ENCODE measurements around the gene PTPRN2.
"Not testable (repeated sequence)": the region's sequence is repeated elsewhere in the genome, so short reads cannot be mapped to it uniquely, and the experiment has no call there.

PTPRN2 gene

GRCh38 chr7:158350166-158350900 lies 237.3 kb downstream of the PTPRN2 start:
- no peaks in the 10 kb centered on the region for H3K9me3 ChIP-seq (ENCODE audit: control insufficient read depth, insufficient read depth, low read length)
- no peaks in the 10 kb centered on the region for H3K4me1 ChIP-seq (ENCODE audit: insufficient read depth, low read length)
- H3K9ac ChIP-seq (ENCODE audit: low read depth, low read length) = no peak overlapping the region
- H3K36me3 ChIP-seq (ENCODE audit: insufficient read depth, low read length) = no peaks in the 10 kb centered on the region

- Histone ChIP-seq H3K9me3 (ENCODE audit: control insufficient read depth, insufficient read depth, low read length) (no peaks in the 10 kb centered on the region), H3K36me3 (ENCODE audit: insufficient read depth, low read length) (no peaks in the 10 kb centered on the region), H3K4me1 (ENCODE audit: insufficient read depth, low read length) (no peaks in the 10 kb centered on the region), H3K9ac (ENCODE audit: low read depth, low read length) (no peak overlapping the region)
Measured at GRCh38 chr7:158348446-158348845, 239.2 kb downstream of the PTPRN2 start.

GRCh38 chr7:158348039-158348438 lies 239.6 kb downstream of the PTPRN2 start:
- not testable (repeated sequence) for H3K4me1 ChIP-seq (ENCODE audit: insufficient read depth, low read length); H3K36me3 ChIP-seq (ENCODE audit: insufficient read depth, low read length); H3K9me3 ChIP-seq (ENCODE audit: control insufficient read depth, insufficient read depth, low read length); H3K9ac ChIP-seq (ENCODE audit: low read depth, low read length)

GRCh38 chr7:158345731-158346130 lies 241.9 kb downstream of the PTPRN2 start:
- Histone ChIP-seq H3K9me3 (ENCODE audit: control insufficient read depth, insufficient read depth, low read length) (no peaks in the 10 kb centered on the region), H3K9ac (ENCODE audit: low read depth, low read length) (no peak overlapping the region), H3K4me1 (ENCODE audit: insufficient read depth, low read length) (no peaks in the 10 kb centered on the region), H3K36me3 (ENCODE audit: insufficient read depth, low read length) (no peaks in the 10 kb centered on the region)

GRCh38 chr7:158344706-158345300 lies 242.8 kb downstream of the PTPRN2 start:
- Histone ChIP-seq H3K36me3 (ENCODE audit: insufficient read depth, low read length) (no peaks in the 10 kb centered on the region), H3K9ac (ENCODE audit: low read depth, low read length) (no peak overlapping the region), H3K4me1 (ENCODE audit: insufficient read depth, low read length) (no peaks in the 10 kb centered on the region), H3K9me3 (ENCODE audit: control insufficient read depth, insufficient read depth, low read length) (no peaks in the 10 kb centered on the region)

GRCh38 chr7:158343936-158344455 lies 243.6 kb downstream of the PTPRN2 start:
- Histone ChIP-seq H3K9ac (ENCODE audit: low read depth, low read length) (no peak overlapping the region), H3K9me3 (ENCODE audit: control insufficient read depth, insufficient read depth, low read length) (no peaks in the 10 kb centered on the region), H3K4me1 (ENCODE audit: insufficient read depth, low read length) (no peaks in the 10 kb centered on the region), H3K36me3 (ENCODE audit: insufficient read depth, low read length) (no peaks in the 10 kb centered on the region)

- no peak overlapping the region for H3K9ac ChIP-seq (ENCODE audit: low read depth, low read length)
- no peaks in the 10 kb centered on the region for H3K36me3 ChIP-seq (ENCODE audit: insufficient read depth, low read length)
- no peaks in the 10 kb centered on the region for H3K4me1 ChIP-seq (ENCODE audit: insufficient read depth, low read length)
- no peaks in the 10 kb centered on the region for H3K9me3 ChIP-seq (ENCODE audit: control insufficient read depth, insufficient read depth, low read length)
Measured at GRCh38 chr7:158343526-158343925, 244.1 kb downstream of the PTPRN2 start.

- not testable (repeated sequence) for H3K4me1 ChIP-seq (ENCODE audit: insufficient read depth, low read length); H3K9ac ChIP-seq (ENCODE audit: low read depth, low read length); H3K9me3 ChIP-seq (ENCODE audit: control insufficient read depth, insufficient read depth, low read length); H3K36me3 ChIP-seq (ENCODE audit: insufficient read depth, low read length)
Measured at GRCh38 chr7:158341097-158341496, 246.5 kb downstream of the PTPRN2 start.

- H3K9ac ChIP-seq (ENCODE audit: low read depth, low read length); H3K9me3 ChIP-seq (ENCODE audit: control insufficient read depth, insufficient read depth, low read length); H3K4me1 ChIP-seq (ENCODE audit: insufficient read depth, low read length); H3K36me3 ChIP-seq (ENCODE audit: insufficient read depth, low read length): not testable (repeated sequence)
Measured at GRCh38 chr7:158336952-158337351, 250.7 kb downstream of the PTPRN2 start.

GRCh38 chr7:158332516-158332915 lies 255.1 kb downstream of the PTPRN2 start:
- H3K4me1 ChIP-seq (ENCODE audit: insufficient read depth, low read length); H3K9me3 ChIP-seq (ENCODE audit: control insufficient read depth, insufficient read depth, low read length); H3K9ac ChIP-seq (ENCODE audit: low read depth, low read length); H3K36me3 ChIP-seq (ENCODE audit: insufficient read depth, low read length): not testable (repeated sequence)

GRCh38 chr7:158331826-158332450 lies 255.7 kb downstream of the PTPRN2 start:
- not testable (repeated sequence) for H3K9ac ChIP-seq (ENCODE audit: low read depth, low read length); H3K9me3 ChIP-seq (ENCODE audit: control insufficient read depth, insufficient read depth, low read length); H3K36me3 ChIP-seq (ENCODE audit: insufficient read depth, low read length); H3K4me1 ChIP-seq (ENCODE audit: insufficient read depth, low read length)

GRCh38 chr7:158329686-158330085 lies 257.9 kb downstream of the PTPRN2 start:
- H3K4me1 ChIP-seq (ENCODE audit: insufficient read depth, low read length) = peaks cover 3% of the 10 kb centered on the region; the same call in 1 of the 2 replicates
- H3K9ac ChIP-seq (ENCODE audit: low read depth, low read length) = no peak overlapping the region
- no peaks in the 10 kb centered on the region for H3K36me3 ChIP-seq (ENCODE audit: insufficient read depth, low read length)
- no peaks in the 10 kb centered on the region for H3K9me3 ChIP-seq (ENCODE audit: control insufficient read depth, insufficient read depth, low read length)

GRCh38 chr7:158329014-158329610 lies 258.5 kb downstream of the PTPRN2 start:
- Histone ChIP-seq H3K4me1 (ENCODE audit: insufficient read depth, low read length) (peaks cover 3% of the 10 kb centered on the region; the same call in 1 of the 2 replicates), H3K36me3 (ENCODE audit: insufficient read depth, low read length) (no peaks in the 10 kb centered on the region), H3K9me3 (ENCODE audit: control insufficient read depth, insufficient read depth, low read length) (no peaks in the 10 kb centered on the region), H3K9ac (ENCODE audit: low read depth, low read length) (no peak overlapping the region)

- Histone ChIP-seq H3K9ac (ENCODE audit: low read depth, low read length) (no peak overlapping the region), H3K9me3 (ENCODE audit: control insufficient read depth, insufficient read depth, low read length) (no peaks in the 10 kb centered on the region), H3K36me3 (ENCODE audit: insufficient read depth, low read length) (no peaks in the 10 kb centered on the region), H3K4me1 (ENCODE audit: insufficient read depth, low read length) (peaks cover 3% of the 10 kb centered on the region; the same call in 1 of the 2 replicates)
Measured at GRCh38 chr7:158328376-158329013, 259.1 kb downstream of the PTPRN2 start.

Measured in ES-I3 (cell line).